Endothelial cell of umbilical vein (primary cell): ENCODE measurements around the gene VSIR. TPM values are rescaled to one million over a fixed set of nuclear protein-coding genes. Genes with fewer than 3 reads are reported as not detected.

ENCODE experiments used
- BruUV-seq: library from RNA; stranded (reverse); fragments of 400-500 nt; replicated peaks from 2 replicates; lab custom pipeline; 2021; lab: Mats Ljungman, UMichigan
- CTCF ChIA-PET: fragments of 300-600, 350-600 bp; sonication (Branson Sonifier 250); formaldehyde crosslinking; loops from one replicate; lab custom pipeline; 2021; ENCODE audit warnings: antibody characterized with exemption, inconsistent platforms; lab: Charles Lee
- POLR2A ChIA-PET: fragments of 300-600, 350-600 bp; sonication (Branson Sonifier 250); formaldehyde crosslinking; loops from one replicate; lab custom pipeline; 2021; ENCODE audit warnings: antibody characterized with exemption, inconsistent platforms; lab: Charles Lee
- DNase-seq: peaks from one replicate; pipeline ENCODE4 v3.0.0-alpha.2; 2011; ENCODE audit warnings: low read depth, low spot score
- FAIRE-seq: peaks from 2 replicates; lab custom pipeline; 2011; peaks lifted over from hg19 to GRCh38; lab: Jason Lieb, UNC
- H2AFZ ChIP-seq: 2 replicates; pipeline ENCODE4 v1.6.0; 2012; ENCODE audit warnings: low read depth, low read length, control low read depth, inconsistent platforms
- H3K27ac ChIP-seq: 2 replicates; pipeline ENCODE4 v1.5.1; 2011; ENCODE audit warnings: low read depth, mild to moderate bottlenecking, control low read depth, low read length, moderate library complexity; ENCODE audit not compliant: insufficient read depth
- H3K27me3 ChIP-seq, 2 experiments: 2 replicates each; pipeline versions ENCODE4 v1.6.0 to v1.6.1; 2011; ENCODE audit warnings: low read length in 2 of 2, mixed read lengths in 1 of 2; ENCODE audit not compliant: control insufficient read depth in 2 of 2, insufficient read depth in 2 of 2
- H3K36me3 ChIP-seq, 2 experiments: 2 replicates in 1 of 2; 3 replicates in 1 of 2; pipeline ENCODE4 v1.5.1; 2011; ENCODE audit warnings: low read length in 2 of 2, mild to moderate bottlenecking in 1 of 2, moderate library complexity in 1 of 2; ENCODE audit not compliant: control insufficient read depth in 2 of 2, insufficient read depth in 2 of 2; ENCODE audit errors: extremely low read depth in 1 of 2
- H3K4me1 ChIP-seq: 3 replicates; pipeline ENCODE4 v1.5.1; 2011; ENCODE audit warnings: mild to moderate bottlenecking, low read length; ENCODE audit not compliant: control insufficient read depth, insufficient read depth; ENCODE audit errors: extremely low read depth
- H3K4me2 ChIP-seq: 2 replicates; pipeline ENCODE4 v1.6.1; 2011; ENCODE audit warnings: low read length, control low read depth, mixed read lengths; ENCODE audit not compliant: insufficient read depth
- H3K4me3 ChIP-seq, 3 experiments: fragments of 200-600 bp in 1 of 3; sonication (generic), shearing (Covaris generic) in 1 of 3; replicated peaks in 1 of 3; 2 replicates each; pipeline ENCODE4 v1.5.1; 2011 to 2016; ENCODE audit warnings: control low read depth in 3 of 3, low read length in 3 of 3, mild to moderate bottlenecking in 2 of 3, inconsistent platforms in 1 of 3, low read depth in 1 of 3, moderate library complexity in 1 of 3; ENCODE audit not compliant: insufficient read depth in 1 of 3
- H3K79me2 ChIP-seq: 2 replicates; pipeline ENCODE4 v1.6.0; 2012; ENCODE audit warnings: low read length, inconsistent platforms; ENCODE audit not compliant: control insufficient read depth, insufficient read depth
- H3K9ac ChIP-seq: replicated peaks from 2 replicates; pipeline ENCODE3; 2011; ENCODE audit warnings: low read length, control low read depth; ENCODE audit not compliant: insufficient read depth; ENCODE audit errors: extremely low read depth
- H3K9me1 ChIP-seq: replicated peaks from 3 replicates; pipeline ENCODE4 v1.6.0; 2011; ENCODE audit warnings: mild to moderate bottlenecking, low read length; ENCODE audit not compliant: control insufficient read depth, insufficient read depth; ENCODE audit errors: extremely low read depth
- H3K9me3 ChIP-seq: replicated peaks from 2 replicates; pipeline ENCODE4 v1.5.1; 2012; ENCODE audit warnings: low read length, inconsistent platforms; ENCODE audit not compliant: control insufficient read depth, insufficient read depth
- H4K20me1 ChIP-seq: replicated peaks from 2 replicates; pipeline ENCODE3; 2011; ENCODE audit warnings: mild to moderate bottlenecking, low read length; ENCODE audit not compliant: control insufficient read depth, insufficient read depth; ENCODE audit errors: extremely low read depth
- EZH2 ChIP-seq: IDR thresholded peaks from 2 replicates; pipeline ENCODE4 v1.6.1; 2012; ENCODE audit warnings: borderline replicate concordance, low read depth, mild to moderate bottlenecking, moderate library complexity, low read length, inconsistent platforms; ENCODE audit not compliant: severe bottlenecking
- FOS ChIP-seq: IDR thresholded peaks from 2 replicates; pipeline ENCODE4 v1.6.1; 2011; ENCODE audit warnings: mild to moderate bottlenecking, low read length, moderate library complexity, borderline replicate concordance; ENCODE audit not compliant: insufficient read depth
- GATA2 ChIP-seq: IDR thresholded peaks from 2 replicates; pipeline ENCODE4 v1.7.0; 2011; ENCODE audit warnings: low read depth, mild to moderate bottlenecking, moderate library complexity, mixed read lengths, low read length; ENCODE audit not compliant: insufficient read length, insufficient read depth
- JUN ChIP-seq: IDR thresholded peaks from 2 replicates; pipeline ENCODE4 v1.6.1; 2011; ENCODE audit warnings: borderline replicate concordance, low read depth; ENCODE audit not compliant: insufficient read length, insufficient read depth
- MYC ChIP-seq: IDR thresholded peaks from one replicate; pipeline ENCODE4 v1.6.1; 2011; ENCODE audit warnings: mild to moderate bottlenecking, low read depth, low read length
- POLR2A ChIP-seq: IDR thresholded peaks from 2 replicates; pipeline ENCODE4 v1.6.1; 2012; ENCODE audit warnings: low read depth, mild to moderate bottlenecking, control low read depth, low read length
- POLR2AphosphoS5 ChIP-seq: IDR thresholded peaks from 2 replicates; pipeline ENCODE4 v1.6.1; 2012; ENCODE audit warnings: low read depth, mild to moderate bottlenecking, control low read depth, low read length, moderate library complexity; ENCODE audit not compliant: insufficient read depth
- dilution Hi-C: fragments of 300-500 bp; cut with MboI; formaldehyde crosslinking; loops from one replicate; pipeline ENCODE4 v1.15.0; 2019; ENCODE audit warnings: low sequenced_read_pairs; ENCODE audit not compliant: extremely low pct_ligation_motif_present
- intact Hi-C: fragments of 100-400 bp; cut with micrococcal nuclease; formaldehyde crosslinking; loops from one replicate; pipeline ENCODE4 v1.10.0; 2022
- polyA plus RNA-seq, 4 experiments: library from polyadenylated mRNA; depleted of rRNA in 3 of 4; stranded (reverse) in 3 of 4; unstranded in 1 of 4; fragments of >200 nt; gene quantifications; 2 replicates each; pipeline versions ENCODE4 v1.2.1 to v1.2.3, GENCODE V29; 2011 to 2012; ENCODE audit warnings: missing spikeins in 1 of 4
- total RNA-seq: library from RNA; stranded (reverse); gene quantifications from 2 replicates; pipeline ENCODE4 v1.2.3, GENCODE V29; 2021
- TF ChIP-seq, protein P1 (sequence below), 2 donors: IDR thresholded peaks; 1 replicate in 1 of 2; 2 replicates in 1 of 2; pipeline ENCODE4 v1.5.1; 2011; ENCODE audit warnings: low read length in 2 of 2, mild to moderate bottlenecking in 2 of 2, moderate library complexity in 2 of 2, control low read depth in 1 of 2, inconsistent platforms in 1 of 2, low read depth in 1 of 2; ENCODE audit not compliant: insufficient read depth in 1 of 2; ENCODE audit errors: extremely low read depth in 1 of 2
- TF ChIP-seq, protein P2 (sequence below): IDR thresholded peaks from 2 replicates; pipeline ENCODE4 v1.6.1; 2011; ENCODE audit not compliant: insufficient read depth, insufficient read length

The VSIR gene
- total and polyA plus RNA-seq, 2 donors (not counting 3 experiments of a cell fraction or from before 2014, with no cell fraction given), result 4.9 to 6.3 TPM

GRCh38 chr10:71755179-71755879 lies 18.0 kb downstream of the VSIR start:
- CTCF ChIA-PET, result no interaction called here

More at GRCh38 chr10:71755179-71755879, 18.0 kb downstream of the VSIR start:
- Histone ChIP-seq H3K4me3 (no peak overlapping the region), H3K9me3 (no peaks in the 10 kb centered on the region), H3K36me3 (no peaks in the 10 kb centered on the region), H3K9ac (no peak overlapping the region), H3K27me3 (peaks cover 6 to 9% of the 10 kb centered on the region in 2 experiments), H3K4me1 (no peaks in the 10 kb centered on the region), H3K4me2 (no peak overlapping the region), H3K79me2 (no peaks in the 10 kb centered on the region), H2AFZ (no peak overlapping the region), H3K9me1 (no peaks in the 10 kb centered on the region), H3K27ac (no peak overlapping the region), H4K20me1 (no peaks in the 10 kb centered on the region)
- TF ChIP-seq FOS (no peak), POLR2A (no peak), EZH2 (no peak), MYC (no peak), POLR2AphosphoS5 (no peak), JUN (no peak), GATA2 (no peak)
- TF ChIP-seq, protein P1, sequence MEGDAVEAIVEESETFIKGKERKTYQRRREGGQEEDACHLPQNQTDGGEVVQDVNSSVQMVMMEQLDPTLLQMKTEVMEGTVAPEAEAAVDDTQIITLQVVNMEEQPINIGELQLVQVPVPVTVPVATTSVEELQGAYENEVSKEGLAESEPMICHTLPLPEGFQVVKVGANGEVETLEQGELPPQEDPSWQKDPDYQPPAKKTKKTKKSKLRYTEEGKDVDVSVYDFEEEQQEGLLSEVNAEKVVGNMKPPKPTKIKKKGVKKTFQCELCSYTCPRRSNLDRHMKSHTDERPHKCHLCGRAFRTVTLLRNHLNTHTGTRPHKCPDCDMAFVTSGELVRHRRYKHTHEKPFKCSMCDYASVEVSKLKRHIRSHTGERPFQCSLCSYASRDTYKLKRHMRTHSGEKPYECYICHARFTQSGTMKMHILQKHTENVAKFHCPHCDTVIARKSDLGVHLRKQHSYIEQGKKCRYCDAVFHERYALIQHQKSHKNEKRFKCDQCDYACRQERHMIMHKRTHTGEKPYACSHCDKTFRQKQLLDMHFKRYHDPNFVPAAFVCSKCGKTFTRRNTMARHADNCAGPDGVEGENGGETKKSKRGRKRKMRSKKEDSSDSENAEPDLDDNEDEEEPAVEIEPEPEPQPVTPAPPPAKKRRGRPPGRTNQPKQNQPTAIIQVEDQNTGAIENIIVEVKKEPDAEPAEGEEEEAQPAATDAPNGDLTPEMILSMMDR (IDR thresholded peaks at IDR 0.05; ENCODE audit: extremely low read depth in 1 of 2, insufficient read depth in 1 of 2, low read depth in 1 of 2, low read length in 2 of 2), result no peak
- TF ChIP-seq, protein P2, sequence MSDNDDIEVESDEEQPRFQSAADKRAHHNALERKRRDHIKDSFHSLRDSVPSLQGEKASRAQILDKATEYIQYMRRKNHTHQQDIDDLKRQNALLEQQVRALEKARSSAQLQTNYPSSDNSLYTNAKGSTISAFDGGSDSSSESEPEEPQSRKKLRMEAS, result no peak
- no peak for FAIRE-seq
- intact Hi-C loops (no loop called here), dilution Hi-C loops (no loop called here)
- DNase-seq, result no peak
- POLR2A ChIA-PET, result interaction anchor here (1.2 kb wide), 1 partner anchor 10 kb away, joined by 3 read pairs; no protein-coding TSS in a partner anchor
- no TSS peak for BruUV-seq
